HEK293 (cell line): ENCODE results near the gene ARHGAP28.

Experiments
- FEZF1 ChIP-seq: fragments of 450-650 bp; formaldehyde crosslinking; IDR thresholded peaks from 2 replicates; pipeline ENCODE4 v1.5.1; 2016; ENCODE audit warnings: missing biosample characterization, missing genetic modification characterization
- KLF10 ChIP-seq: fragments of 450-650 bp; IDR thresholded peaks from 2 replicates; pipeline ENCODE4 v1.5.1; 2018; ENCODE audit warnings: missing biosample characterization, mild to moderate bottlenecking, missing genetic modification characterization
- SETDB1 ChIP-seq: IDR thresholded peaks from one replicate; pipeline ENCODE4 v1.6.1; 2017; ENCODE audit warnings: mild to moderate bottlenecking, low read length, moderate library complexity, mixed read lengths; ENCODE audit not compliant: insufficient read length
- SP3 ChIP-seq: fragments of 450-650 bp; formaldehyde crosslinking; IDR thresholded peaks from 2 replicates; pipeline ENCODE4 v1.5.1; 2016; ENCODE audit warnings: missing biosample characterization, missing genetic modification characterization
- YY2 ChIP-seq: fragments of 450-650 bp; formaldehyde crosslinking; IDR thresholded peaks from 2 replicates; pipeline ENCODE4 v1.5.1; 2016; ENCODE audit warnings: missing biosample characterization, missing genetic modification characterization
- ZBTB1 ChIP-seq: fragments of 450-650 bp; formaldehyde crosslinking; IDR thresholded peaks from 2 replicates; pipeline ENCODE4 v1.5.1; 2016; ENCODE audit warnings: missing biosample characterization, missing genetic modification characterization
- ZBTB17 ChIP-seq: fragments of 450-650 bp; formaldehyde crosslinking; IDR thresholded peaks from 2 replicates; pipeline ENCODE4 v1.5.1; 2016; ENCODE audit warnings: missing biosample characterization, missing genetic modification characterization
- ZFP69B ChIP-seq: fragments of 450-650 bp; formaldehyde crosslinking; IDR thresholded peaks from 2 replicates; pipeline ENCODE4 v1.5.1; 2016; ENCODE audit warnings: missing biosample characterization, missing genetic modification characterization
- ZNF10 ChIP-seq: fragments of 450-650 bp; formaldehyde crosslinking; IDR thresholded peaks from 2 replicates; pipeline ENCODE4 v1.5.1; 2017; ENCODE audit warnings: missing biosample characterization, missing genetic modification characterization
- ZNF112 ChIP-seq: fragments of 450-650 bp; formaldehyde crosslinking; IDR thresholded peaks from 2 replicates; pipeline ENCODE4 v1.5.0; 2017; ENCODE audit warnings: missing biosample characterization, missing genetic modification characterization
- ZNF114 ChIP-seq: fragments of 450-650 bp; formaldehyde crosslinking; IDR thresholded peaks from 2 replicates; pipeline ENCODE4 v1.5.0; 2017; ENCODE audit warnings: missing biosample characterization, missing genetic modification characterization
- ZNF169 ChIP-seq: fragments of 450-650 bp; formaldehyde crosslinking; IDR thresholded peaks from 2 replicates; pipeline ENCODE4 v1.5.1; 2016; ENCODE audit warnings: missing biosample characterization, missing genetic modification characterization
- ZNF211 ChIP-seq: fragments of 450-650 bp; formaldehyde crosslinking; IDR thresholded peaks from 2 replicates; pipeline ENCODE4 v1.5.1; 2016; ENCODE audit warnings: low read depth, missing biosample characterization, missing genetic modification characterization
- ZNF23 ChIP-seq: fragments of 450-650 bp; formaldehyde crosslinking; IDR thresholded peaks from 2 replicates; pipeline ENCODE4 v1.5.1; 2016; ENCODE audit warnings: missing biosample characterization, missing genetic modification characterization, borderline replicate concordance
- ZNF324 ChIP-seq: fragments of 450-650 bp; formaldehyde crosslinking; IDR thresholded peaks from 2 replicates; pipeline ENCODE4 v1.5.1; 2016; ENCODE audit warnings: missing biosample characterization, missing genetic modification characterization
- ZNF394 ChIP-seq: fragments of 450-650 bp; formaldehyde crosslinking; IDR thresholded peaks from 2 replicates; pipeline ENCODE4 v1.5.1; 2016; ENCODE audit warnings: missing biosample characterization, missing genetic modification characterization, mild to moderate bottlenecking, moderate library complexity, borderline replicate concordance
- ZNF423 ChIP-seq: fragments of 450-650 bp; formaldehyde crosslinking; IDR thresholded peaks from 2 replicates; pipeline ENCODE4 v1.5.1; 2016; ENCODE audit warnings: missing biosample characterization, missing genetic modification characterization
- ZNF473 ChIP-seq: fragments of 450-650 bp; formaldehyde crosslinking; IDR thresholded peaks from 2 replicates; pipeline ENCODE4 v1.5.1; 2017; ENCODE audit warnings: missing biosample characterization, missing genetic modification characterization
- ZNF510 ChIP-seq: fragments of 450-650 bp; formaldehyde crosslinking; IDR thresholded peaks from 2 replicates; pipeline ENCODE4 v1.5.1; 2018; ENCODE audit warnings: mild to moderate bottlenecking, missing genetic modification characterization, missing biosample characterization; ENCODE audit not compliant: insufficient replicate concordance
- ZNF530 ChIP-seq: fragments of 450-650 bp; formaldehyde crosslinking; IDR thresholded peaks from 2 replicates; pipeline ENCODE4 v1.5.1; 2016; ENCODE audit warnings: low read depth, missing biosample characterization, missing genetic modification characterization
- ZNF555 ChIP-seq: fragments of 450-650 bp; formaldehyde crosslinking; conservative IDR thresholded peaks from 2 replicates; pipeline ENCODE4 v1.5.1; 2017; ENCODE audit warnings: missing biosample characterization, mild to moderate bottlenecking, missing genetic modification characterization, inconsistent platforms
- ZNF626 ChIP-seq: fragments of 450-650 bp; sonication (Bioruptor Pico); formaldehyde crosslinking; IDR thresholded peaks from 2 replicates; pipeline ENCODE4 v1.5.1; 2018; ENCODE audit warnings: missing biosample characterization, missing genetic modification characterization, inconsistent platforms
- ZNF768 ChIP-seq: fragments of 450-650 bp; formaldehyde crosslinking; IDR thresholded peaks from 2 replicates; pipeline ENCODE4 v1.5.1; 2018; ENCODE audit warnings: missing biosample characterization, mild to moderate bottlenecking, missing genetic modification characterization
- ZNF776 ChIP-seq: fragments of 450-650 bp; formaldehyde crosslinking; IDR thresholded peaks from 2 replicates; pipeline ENCODE4 v1.5.0; 2017; ENCODE audit warnings: missing biosample characterization, missing genetic modification characterization, borderline replicate concordance
- ZNF837 ChIP-seq: fragments of 450-650 bp; formaldehyde crosslinking; IDR thresholded peaks from 2 replicates; pipeline ENCODE4 v1.5.1; 2016; ENCODE audit warnings: missing biosample characterization, missing genetic modification characterization
- ZSCAN30 ChIP-seq: fragments of 450-650 bp; IDR thresholded peaks from 2 replicates; pipeline ENCODE4 v1.5.1; 2018; ENCODE audit warnings: missing biosample characterization, mild to moderate bottlenecking, missing genetic modification characterization, moderate library complexity
- TF ChIP-seq, protein P1 (sequence below): fragments of 450-650 bp; formaldehyde crosslinking; IDR thresholded peaks from 2 replicates; pipeline ENCODE4 v1.5.1; 2016; ENCODE audit warnings: missing biosample characterization, missing genetic modification characterization, borderline replicate concordance
- TF ChIP-seq, protein P2 (sequence below): fragments of 450-650 bp; IDR thresholded peaks from 2 replicates; pipeline ENCODE4 v1.5.1; 2018; ENCODE audit warnings: missing biosample characterization, missing genetic modification characterization
- TF ChIP-seq, protein P3 (sequence below): fragments of 450-650 bp; formaldehyde crosslinking; IDR thresholded peaks from 2 replicates; pipeline ENCODE4 v1.5.1; 2016; ENCODE audit warnings: missing biosample characterization, missing genetic modification characterization
- TF ChIP-seq, protein P4 (sequence below): fragments of 450-650 bp; formaldehyde crosslinking; IDR thresholded peaks from 2 replicates; pipeline ENCODE4 v1.5.1; 2016; ENCODE audit warnings: missing biosample characterization, missing genetic modification characterization, low read depth
- TF ChIP-seq, protein P5 (sequence below): fragments of 450-650 bp; formaldehyde crosslinking; IDR thresholded peaks from 2 replicates; pipeline ENCODE4 v1.5.1; 2017; ENCODE audit warnings: missing biosample characterization, missing genetic modification characterization

Gene ARHGAP28

DNA sequence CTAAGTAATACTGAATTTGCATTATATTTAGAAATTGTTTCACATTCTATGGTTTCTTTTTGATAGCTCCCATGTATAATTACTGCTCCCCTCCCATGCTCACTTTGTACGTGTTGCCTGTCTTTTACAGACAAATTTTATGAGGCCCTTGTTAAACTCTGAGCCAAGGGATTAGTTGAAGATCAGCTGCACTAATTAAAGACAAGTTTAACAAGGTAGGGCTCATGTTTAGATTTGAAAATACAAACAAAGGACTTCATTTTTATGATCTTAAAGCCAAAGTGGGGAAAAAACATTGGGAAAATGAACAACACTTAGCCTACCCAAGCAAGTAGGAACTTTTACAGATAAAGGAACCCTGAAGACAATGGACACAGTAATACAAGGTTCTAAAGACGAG is 46.2 kb downstream of the ARHGAP28 start (continued):
- TF ChIP-seq, protein P1, sequence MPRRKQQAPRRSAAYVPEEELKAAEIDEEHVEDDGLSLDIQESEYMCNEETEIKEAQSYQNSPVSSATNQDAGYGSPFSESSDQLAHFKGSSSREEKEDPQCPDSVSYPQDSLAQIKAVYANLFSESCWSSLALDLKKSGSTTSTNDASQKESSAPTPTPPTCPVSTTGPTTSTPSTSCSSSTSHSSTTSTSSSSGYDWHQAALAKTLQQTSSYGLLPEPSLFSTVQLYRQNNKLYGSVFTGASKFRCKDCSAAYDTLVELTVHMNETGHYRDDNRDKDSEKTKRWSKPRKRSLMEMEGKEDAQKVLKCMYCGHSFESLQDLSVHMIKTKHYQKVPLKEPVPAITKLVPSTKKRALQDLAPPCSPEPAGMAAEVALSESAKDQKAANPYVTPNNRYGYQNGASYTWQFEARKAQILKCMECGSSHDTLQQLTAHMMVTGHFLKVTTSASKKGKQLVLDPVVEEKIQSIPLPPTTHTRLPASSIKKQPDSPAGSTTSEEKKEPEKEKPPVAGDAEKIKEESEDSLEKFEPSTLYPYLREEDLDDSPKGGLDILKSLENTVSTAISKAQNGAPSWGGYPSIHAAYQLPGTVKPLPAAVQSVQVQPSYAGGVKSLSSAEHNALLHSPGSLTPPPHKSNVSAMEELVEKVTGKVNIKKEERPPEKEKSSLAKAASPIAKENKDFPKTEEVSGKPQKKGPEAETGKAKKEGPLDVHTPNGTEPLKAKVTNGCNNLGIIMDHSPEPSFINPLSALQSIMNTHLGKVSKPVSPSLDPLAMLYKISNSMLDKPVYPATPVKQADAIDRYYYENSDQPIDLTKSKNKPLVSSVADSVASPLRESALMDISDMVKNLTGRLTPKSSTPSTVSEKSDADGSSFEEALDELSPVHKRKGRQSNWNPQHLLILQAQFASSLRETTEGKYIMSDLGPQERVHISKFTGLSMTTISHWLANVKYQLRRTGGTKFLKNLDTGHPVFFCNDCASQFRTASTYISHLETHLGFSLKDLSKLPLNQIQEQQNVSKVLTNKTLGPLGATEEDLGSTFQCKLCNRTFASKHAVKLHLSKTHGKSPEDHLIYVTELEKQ: no peak
- TF ChIP-seq, protein P2, sequence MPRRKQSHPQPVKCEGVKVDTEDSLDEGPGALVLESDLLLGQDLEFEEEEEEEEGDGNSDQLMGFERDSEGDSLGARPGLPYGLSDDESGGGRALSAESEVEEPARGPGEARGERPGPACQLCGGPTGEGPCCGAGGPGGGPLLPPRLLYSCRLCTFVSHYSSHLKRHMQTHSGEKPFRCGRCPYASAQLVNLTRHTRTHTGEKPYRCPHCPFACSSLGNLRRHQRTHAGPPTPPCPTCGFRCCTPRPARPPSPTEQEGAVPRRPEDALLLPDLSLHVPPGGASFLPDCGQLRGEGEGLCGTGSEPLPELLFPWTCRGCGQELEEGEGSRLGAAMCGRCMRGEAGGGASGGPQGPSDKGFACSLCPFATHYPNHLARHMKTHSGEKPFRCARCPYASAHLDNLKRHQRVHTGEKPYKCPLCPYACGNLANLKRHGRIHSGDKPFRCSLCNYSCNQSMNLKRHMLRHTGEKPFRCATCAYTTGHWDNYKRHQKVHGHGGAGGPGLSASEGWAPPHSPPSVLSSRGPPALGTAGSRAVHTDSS: no peak; the same call in 1 of the 2 replicates
- no peak for TF ChIP-seq ZFP69B (tag by site-specific recombination)
- TF ChIP-seq ZNF114 (tag by site-specific recombination): no peak
- no peak for TF ChIP-seq YY2 (tag by site-specific recombination)
- TF ChIP-seq ZSCAN30: no peak
- no peak for TF ChIP-seq SETDB1
- TF ChIP-seq ZNF555 (tag by site-specific recombination): no peak
- TF ChIP-seq ZNF626 (tag by site-specific recombination): no peak
- TF ChIP-seq, protein P3, sequence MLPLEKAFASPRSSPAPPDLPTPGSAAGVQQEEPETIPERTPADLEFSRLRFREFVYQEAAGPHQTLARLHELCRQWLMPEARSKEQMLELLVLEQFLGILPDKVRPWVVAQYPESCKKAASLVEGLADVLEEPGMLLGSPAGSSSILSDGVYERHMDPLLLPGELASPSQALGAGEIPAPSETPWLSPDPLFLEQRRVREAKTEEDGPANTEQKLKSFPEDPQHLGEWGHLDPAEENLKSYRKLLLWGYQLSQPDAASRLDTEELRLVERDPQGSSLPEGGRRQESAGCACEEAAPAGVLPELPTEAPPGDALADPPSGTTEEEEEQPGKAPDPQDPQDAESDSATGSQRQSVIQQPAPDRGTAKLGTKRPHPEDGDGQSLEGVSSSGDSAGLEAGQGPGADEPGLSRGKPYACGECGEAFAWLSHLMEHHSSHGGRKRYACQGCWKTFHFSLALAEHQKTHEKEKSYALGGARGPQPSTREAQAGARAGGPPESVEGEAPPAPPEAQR (tag by site-specific recombination): no peak
- no peak for TF ChIP-seq ZNF837 (tag by site-specific recombination)
- no peak for TF ChIP-seq SP3
- TF ChIP-seq ZNF112: no peak
- TF ChIP-seq ZNF10 (tag by site-specific recombination): no peak
- no peak for TF ChIP-seq ZNF423 (tag by site-specific recombination)
- TF ChIP-seq ZNF530 (tag by site-specific recombination): no peak
- TF ChIP-seq, protein P4, sequence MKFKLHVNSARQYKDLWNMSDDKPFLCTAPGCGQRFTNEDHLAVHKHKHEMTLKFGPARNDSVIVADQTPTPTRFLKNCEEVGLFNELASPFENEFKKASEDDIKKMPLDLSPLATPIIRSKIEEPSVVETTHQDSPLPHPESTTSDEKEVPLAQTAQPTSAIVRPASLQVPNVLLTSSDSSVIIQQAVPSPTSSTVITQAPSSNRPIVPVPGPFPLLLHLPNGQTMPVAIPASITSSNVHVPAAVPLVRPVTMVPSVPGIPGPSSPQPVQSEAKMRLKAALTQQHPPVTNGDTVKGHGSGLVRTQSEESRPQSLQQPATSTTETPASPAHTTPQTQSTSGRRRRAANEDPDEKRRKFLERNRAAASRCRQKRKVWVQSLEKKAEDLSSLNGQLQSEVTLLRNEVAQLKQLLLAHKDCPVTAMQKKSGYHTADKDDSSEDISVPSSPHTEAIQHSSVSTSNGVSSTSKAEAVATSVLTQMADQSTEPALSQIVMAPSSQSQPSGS (tag by site-specific recombination): no peak
- TF ChIP-seq KLF10 (tag by site-specific recombination): no peak
- TF ChIP-seq ZBTB1 (tag by site-specific recombination): no peak
- no peak for TF ChIP-seq ZNF776 (tag by site-specific recombination)
- TF ChIP-seq ZNF473: no peak
- no peak for TF ChIP-seq ZNF23 (tag by site-specific recombination)
- no peak for TF ChIP-seq ZNF169
- TF ChIP-seq ZNF394 (tag by site-specific recombination): no peak
- TF ChIP-seq ZBTB17: no peak
- no peak for TF ChIP-seq ZNF510
- TF ChIP-seq ZNF211 (tag by site-specific recombination): no peak
- TF ChIP-seq FEZF1 (tag by site-specific recombination): peak; percentile 95
- TF ChIP-seq ZNF324: no peak
- TF ChIP-seq, protein P5, sequence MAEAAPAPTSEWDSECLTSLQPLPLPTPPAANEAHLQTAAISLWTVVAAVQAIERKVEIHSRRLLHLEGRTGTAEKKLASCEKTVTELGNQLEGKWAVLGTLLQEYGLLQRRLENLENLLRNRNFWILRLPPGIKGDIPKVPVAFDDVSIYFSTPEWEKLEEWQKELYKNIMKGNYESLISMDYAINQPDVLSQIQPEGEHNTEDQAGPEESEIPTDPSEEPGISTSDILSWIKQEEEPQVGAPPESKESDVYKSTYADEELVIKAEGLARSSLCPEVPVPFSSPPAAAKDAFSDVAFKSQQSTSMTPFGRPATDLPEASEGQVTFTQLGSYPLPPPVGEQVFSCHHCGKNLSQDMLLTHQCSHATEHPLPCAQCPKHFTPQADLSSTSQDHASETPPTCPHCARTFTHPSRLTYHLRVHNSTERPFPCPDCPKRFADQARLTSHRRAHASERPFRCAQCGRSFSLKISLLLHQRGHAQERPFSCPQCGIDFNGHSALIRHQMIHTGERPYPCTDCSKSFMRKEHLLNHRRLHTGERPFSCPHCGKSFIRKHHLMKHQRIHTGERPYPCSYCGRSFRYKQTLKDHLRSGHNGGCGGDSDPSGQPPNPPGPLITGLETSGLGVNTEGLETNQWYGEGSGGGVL (tag by site-specific recombination): no peak
- TF ChIP-seq ZNF768 (tag by site-specific recombination): no peak
